NCI-H524 (cell line): Measurements from ENCODE around the gene MAGED1.
"Not testable (repeated sequence)": the region's sequence is repeated elsewhere in the genome, so short reads cannot be mapped to it uniquely, and the experiment has no call there.

Experiments used
- DNase-seq, 2 experiments: peaks; one replicate each; lab custom pipeline; 2025; lab: John Stamatoyannopoulos, UW

MAGED1 gene

DNA sequence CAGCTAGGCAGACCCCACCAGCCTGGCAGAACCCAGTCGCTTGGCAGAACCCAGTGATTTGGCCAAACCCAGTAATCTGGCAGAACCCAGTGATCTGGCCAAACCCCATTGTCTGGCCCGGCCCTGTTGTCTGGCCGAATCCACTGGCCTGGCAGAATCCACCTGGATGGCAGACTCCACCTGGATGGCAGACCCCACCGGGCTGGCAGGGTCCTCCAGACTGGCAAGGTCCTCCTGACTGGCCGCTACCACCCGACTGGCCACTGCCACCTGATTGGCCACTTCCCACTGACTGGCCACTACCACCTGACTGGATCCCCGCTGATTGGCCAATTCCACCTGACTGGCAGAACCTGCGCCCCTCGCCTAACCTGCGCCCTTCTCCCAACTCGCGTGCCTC lies 3.2 kb downstream of the MAGED1 start:
- DNase-seq: no peak

DNA sequence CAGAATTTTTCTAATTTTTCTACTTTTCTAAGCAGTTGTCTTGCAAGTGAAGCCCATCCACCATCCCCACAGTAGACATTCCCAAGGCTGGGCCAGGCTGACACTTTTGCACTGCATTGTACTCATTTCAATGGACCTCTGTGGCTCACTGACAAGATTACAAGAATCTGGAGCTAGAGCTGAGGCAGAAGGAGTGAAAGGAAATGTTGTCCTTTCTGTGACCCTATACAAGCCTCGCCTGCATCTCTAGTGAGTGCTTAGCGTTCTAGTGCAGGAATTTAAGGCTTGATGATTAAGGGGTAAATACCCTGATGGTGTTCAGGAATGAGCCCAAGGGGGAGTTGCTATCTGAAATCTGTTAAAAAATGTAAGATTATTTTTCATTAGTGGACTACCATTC lies 6.3 kb downstream of the MAGED1 start:
- no peak for DNase-seq

DNA sequence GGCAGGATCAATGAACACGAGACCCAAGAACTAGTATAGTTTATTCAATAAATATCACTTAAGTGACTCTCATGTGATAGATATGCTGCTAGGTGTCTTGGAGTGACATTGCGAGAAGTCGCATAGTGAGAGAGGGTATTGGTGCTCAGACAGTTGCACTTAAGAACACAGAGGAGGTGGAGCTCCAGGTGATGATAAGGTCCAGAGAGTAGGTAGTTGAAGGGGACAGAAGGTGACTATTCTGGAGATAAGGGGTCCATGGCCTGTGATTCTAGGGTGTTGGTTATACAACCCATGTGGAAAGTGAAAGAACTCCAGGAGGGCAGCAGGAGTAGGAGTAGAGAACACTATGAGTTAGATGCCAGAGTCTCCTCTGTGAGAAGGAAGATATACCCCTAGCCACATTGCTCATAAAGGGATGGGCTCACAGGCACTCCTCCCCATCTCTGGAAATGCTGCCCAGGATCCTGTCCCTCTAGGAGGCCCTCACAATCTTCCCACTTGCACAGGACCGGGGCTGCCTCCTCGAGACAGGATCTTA lies 9.2 kb downstream of the MAGED1 start:
- no peak for DNase-seq

DNA sequence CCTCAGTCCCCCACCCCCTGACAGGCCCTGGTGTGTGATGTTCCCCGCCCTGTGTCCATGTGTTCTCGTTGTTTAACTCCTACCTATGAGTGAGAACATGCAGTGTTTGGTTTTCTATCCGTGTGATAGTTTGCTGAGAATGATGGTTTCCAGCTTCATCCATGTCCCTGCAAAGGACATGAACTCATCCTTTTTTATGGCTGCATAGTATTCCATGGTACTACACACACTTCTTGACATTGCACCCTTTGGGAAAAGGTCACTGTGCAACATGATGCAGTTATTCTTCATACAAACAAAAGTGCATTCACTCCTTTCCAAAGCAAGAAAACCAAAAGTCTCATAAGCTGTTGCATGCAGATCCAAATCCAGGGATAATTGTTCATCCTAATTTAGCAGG lies 11.7 kb downstream of the MAGED1 start:
- not testable (repeated sequence) for DNase-seq

DNA sequence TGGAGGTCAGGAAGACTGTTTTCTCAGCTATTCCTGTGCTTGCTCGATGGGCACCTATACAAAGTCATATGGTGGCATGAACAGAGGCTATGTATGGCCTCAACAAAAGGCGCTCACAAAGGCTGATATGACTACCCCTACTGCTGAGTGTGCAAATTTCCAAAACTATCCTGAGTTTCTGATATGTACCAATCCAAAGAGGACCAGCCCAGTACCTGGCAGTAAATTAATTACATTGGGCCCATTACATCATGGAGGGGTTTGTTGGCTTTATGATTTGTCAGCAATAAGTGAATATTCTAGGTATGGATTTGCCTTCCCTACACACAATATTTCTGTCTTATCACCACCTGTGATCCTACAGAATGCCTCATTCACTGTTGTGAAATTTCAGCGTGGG lies 12.3 kb downstream of the MAGED1 start:
- DNase-seq: no peak

DNA sequence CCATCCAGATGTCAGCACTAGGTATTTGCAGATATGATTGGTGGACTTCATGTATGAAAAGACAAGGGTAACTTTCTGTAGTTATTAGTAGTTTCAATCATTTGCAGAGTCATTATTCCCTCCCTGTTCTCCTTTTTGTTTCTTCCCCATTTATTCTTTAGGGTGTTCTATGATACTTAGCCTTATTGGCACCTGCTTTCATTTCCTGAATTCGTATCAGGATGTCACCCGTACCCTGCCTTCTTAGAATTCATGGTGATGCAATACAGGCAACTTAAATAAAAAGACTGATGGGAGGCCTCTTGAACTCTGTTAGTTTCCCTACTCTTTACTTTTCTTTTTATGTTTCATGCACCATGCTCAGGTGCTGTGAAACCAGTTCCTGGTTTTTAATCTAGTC lies 24.2 kb downstream of the MAGED1 start:
- DNase-seq: no peak

DNA sequence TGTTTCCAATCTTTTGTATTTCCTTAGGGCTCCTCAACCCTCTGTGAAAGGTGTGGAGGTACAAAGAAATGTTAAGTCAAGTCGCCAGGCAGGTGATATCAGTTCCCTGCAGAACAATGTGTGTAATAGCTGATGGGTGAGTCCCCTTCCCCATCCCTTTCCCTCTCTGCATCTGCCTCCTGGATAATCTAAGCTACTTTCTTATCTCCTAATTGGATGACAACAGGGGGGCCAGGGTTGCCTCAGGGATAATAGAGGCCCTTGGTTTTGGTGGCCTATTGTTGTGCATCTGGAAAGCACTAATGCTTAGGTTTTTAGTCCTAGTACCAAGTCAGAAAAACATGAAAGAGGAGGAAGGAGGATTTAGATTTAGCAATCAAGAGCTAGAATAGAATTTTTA lies 29.1 kb downstream of the MAGED1 start:
- no peak for DNase-seq

DNA sequence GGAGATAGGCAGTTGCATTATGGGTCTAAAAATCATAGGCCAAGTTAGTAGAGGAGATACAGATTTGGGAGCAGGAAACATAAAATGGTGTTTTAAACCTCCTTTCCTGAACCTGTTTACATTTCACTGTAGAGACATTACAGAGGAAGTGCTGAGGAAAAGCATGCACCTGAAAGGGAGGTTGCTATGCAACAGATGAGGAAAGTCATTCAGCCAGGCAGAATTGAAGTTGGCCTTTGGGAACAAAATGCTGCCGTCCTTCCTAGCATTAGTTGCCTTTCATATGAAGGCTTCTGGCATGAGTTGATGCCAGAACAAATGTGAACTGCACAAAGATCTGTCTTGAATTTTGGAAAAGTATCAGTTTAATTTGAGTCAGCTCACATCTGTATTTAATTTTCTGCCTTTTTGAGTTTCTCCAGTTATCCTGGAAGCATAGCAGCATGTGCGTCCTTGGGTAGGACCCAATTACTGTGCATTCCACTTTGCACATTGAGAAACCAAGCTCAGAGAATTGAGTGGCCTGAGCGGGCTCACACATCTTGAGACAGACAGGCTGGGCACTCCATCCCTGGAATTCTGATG lies 38.2 kb downstream of the MAGED1 start:
- no peak for DNase-seq
